ENCODE measurements around the gene KRT72.

GRCh38 chr12:52629281-52630007 lies 28.2 kb upstream of the KRT72 start:
- TF ChIP-seq POLR2AphosphoS5 (IDR thresholded peaks at IDR 0.05; ENCODE audit: low read depth) (no peak), REST (IDR thresholded peaks at IDR 0.05; ENCODE audit: insufficient replicate concordance, low read depth) (no peak), SPI1 (IDR thresholded peaks at IDR 0.05; ENCODE audit: borderline replicate concordance, low read depth) (no peak)
- TF ChIP-seq, protein P1, sequence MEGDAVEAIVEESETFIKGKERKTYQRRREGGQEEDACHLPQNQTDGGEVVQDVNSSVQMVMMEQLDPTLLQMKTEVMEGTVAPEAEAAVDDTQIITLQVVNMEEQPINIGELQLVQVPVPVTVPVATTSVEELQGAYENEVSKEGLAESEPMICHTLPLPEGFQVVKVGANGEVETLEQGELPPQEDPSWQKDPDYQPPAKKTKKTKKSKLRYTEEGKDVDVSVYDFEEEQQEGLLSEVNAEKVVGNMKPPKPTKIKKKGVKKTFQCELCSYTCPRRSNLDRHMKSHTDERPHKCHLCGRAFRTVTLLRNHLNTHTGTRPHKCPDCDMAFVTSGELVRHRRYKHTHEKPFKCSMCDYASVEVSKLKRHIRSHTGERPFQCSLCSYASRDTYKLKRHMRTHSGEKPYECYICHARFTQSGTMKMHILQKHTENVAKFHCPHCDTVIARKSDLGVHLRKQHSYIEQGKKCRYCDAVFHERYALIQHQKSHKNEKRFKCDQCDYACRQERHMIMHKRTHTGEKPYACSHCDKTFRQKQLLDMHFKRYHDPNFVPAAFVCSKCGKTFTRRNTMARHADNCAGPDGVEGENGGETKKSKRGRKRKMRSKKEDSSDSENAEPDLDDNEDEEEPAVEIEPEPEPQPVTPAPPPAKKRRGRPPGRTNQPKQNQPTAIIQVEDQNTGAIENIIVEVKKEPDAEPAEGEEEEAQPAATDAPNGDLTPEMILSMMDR (IDR thresholded peaks at IDR 0.05; ENCODE audit: insufficient read depth, low read length), result no peak
